Stimulated activated effector memory CD8-positive, alpha-beta T cell treated with anti-CD3 and anti-CD28 coated beads, Interleukin-12 subunit alpha, Interleukin-12 subunit beta, amount 100 ng/mL, for 72 hours (primary cell): Measurements from ENCODE around the gene TCF7.

Experiments used
- ATAC-seq: fragments of 150-1000 bp; cut with Tn5 transposase; 2 replicates; pipeline ENCODE4 v1.10.0; 2021
- DNase-seq, 2 donors: peaks; one replicate each; pipeline ENCODE4 v3.0.0; 2021 to 2022; ENCODE audit warnings: low spot score in 2 of 2
- H3K27ac Mint-ChIP-seq: one replicate; pipeline ENCODE4 v1.8.0; 2022; ENCODE audit warnings: mild to moderate bottlenecking, mixed read lengths
- H3K36me3 Mint-ChIP-seq: one replicate; pipeline ENCODE4 v1.8.0; 2022; ENCODE audit warnings: mild to moderate bottlenecking, mixed read lengths
- H3K4me1 Mint-ChIP-seq: one replicate; pipeline ENCODE4 v1.8.0; 2022; ENCODE audit warnings: mixed read lengths
- H3K4me3 Mint-ChIP-seq: one replicate; pipeline ENCODE4 v1.8.0; 2022; ENCODE audit warnings: mild to moderate bottlenecking, mixed read lengths
- H3K9me3 Mint-ChIP-seq: one replicate; pipeline ENCODE4 v1.8.0; 2022; ENCODE audit warnings: mixed read lengths

The TCF7 gene

DNA sequence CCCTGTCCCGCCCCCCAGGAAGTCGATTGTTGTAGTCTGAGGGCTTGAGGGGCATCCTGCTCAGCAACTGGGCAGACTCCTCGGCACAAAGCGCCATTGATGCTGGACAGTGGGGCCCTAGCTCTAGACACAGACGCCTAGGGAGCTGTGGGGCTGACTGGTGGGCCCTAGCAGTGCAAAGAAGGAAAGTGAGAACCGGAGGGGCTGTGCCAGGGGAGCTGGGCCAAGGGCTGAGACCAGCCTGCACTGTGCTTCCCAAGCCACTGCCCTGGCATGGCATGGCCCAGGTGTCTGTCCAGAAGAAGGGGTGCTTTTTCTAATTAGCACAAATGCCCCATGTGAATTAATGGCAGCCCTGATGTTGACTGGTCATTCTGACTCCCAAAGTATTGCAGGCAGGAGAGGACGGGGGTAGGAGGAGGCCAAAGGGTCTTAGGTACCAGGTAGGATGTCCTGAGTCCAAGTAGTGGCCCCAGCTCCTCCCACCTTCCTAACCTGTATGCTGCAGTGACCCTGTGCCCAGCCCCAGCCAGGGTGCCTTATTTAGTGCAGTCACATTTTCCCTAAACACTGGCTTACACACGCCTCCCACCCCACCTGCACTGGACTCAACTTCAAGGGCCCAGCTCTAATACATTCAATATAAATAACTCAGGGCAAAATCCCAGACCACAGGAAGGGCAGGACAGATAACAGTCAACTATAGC lies 15.9 kb downstream of the TCF7 start:
- H3K4me3 Mint-ChIP-seq = peak overlapping the region; percentile 3
- no peaks in the 10 kb centered on the region for H3K9me3 Mint-ChIP-seq
- DNase-seq = no peak
- peaks cover 97% of the 10 kb centered on the region for H3K4me1 Mint-ChIP-seq
- ATAC-seq = no peak
- peaks cover 37% of the 10 kb centered on the region for H3K36me3 Mint-ChIP-seq
- peak overlapping the region; percentile 43 for H3K27ac Mint-ChIP-seq

DNA sequence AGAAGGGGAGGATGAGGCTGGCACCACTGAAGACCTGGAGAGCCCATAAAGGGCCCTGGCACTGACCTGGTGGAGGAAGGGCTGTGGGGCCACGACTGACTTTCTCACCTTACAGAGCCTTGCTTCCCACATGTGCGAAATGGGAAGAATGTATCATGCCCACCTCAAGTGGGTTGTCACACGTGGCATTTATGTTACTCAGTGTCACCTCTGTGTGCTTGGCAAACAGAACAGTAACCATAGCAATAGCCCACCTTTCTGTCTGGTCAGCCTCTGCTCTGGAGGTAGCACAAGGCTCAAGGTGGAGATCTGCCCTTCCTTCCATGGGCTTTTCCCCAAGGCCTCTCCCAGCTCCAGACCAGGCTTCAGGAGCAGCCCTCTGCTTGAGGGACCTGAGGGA lies 16.7 kb downstream of the TCF7 start:
- peaks cover 97% of the 10 kb centered on the region for H3K4me1 Mint-ChIP-seq
- no peak for DNase-seq
- peak; percentile 68 for ATAC-seq
- peak overlapping the region; percentile 3 for H3K4me3 Mint-ChIP-seq
- H3K27ac Mint-ChIP-seq = peak overlapping the region; percentile 89
- H3K9me3 Mint-ChIP-seq = no peaks in the 10 kb centered on the region
- peaks cover 44% of the 10 kb centered on the region for H3K36me3 Mint-ChIP-seq

DNA sequence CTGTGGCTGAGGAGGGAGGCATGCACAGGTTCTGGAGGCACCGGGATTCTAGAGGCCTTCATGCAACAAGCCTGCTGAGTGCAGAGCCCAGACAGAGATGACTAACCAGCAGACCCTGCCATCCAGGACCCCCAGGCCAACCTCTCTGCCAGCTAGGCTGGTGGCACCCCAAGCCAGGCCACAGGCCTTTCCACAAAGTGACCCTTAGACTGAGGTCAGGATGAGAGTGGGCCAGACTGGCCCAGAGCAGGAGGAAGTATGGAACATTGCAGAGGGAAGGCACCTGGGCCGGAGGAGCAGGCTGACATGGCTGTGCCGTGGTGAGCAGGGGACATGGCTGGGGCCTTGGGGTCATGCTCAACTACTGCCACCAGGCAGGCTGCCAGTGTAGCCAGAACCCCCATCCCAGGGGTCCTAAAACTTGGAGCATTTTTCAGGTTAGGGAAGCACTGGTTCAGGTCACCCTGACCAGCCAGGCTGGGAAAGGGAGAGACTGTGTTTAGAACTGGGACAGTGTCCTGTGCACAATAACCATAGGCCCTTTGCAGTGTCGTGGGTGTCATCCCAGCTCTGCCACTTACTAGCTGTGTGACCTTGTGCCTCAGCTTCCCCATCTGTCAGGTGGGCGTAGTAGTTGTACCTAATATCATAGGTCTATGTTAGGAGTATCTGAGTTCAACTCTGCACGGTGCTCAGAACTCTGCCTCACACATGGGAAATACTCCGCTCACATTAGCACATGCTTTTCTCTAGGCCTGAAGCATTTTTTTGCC lies 17.3 kb downstream of the TCF7 start:
- peak overlapping the region; percentile 89 for H3K27ac Mint-ChIP-seq
- DNase-seq = no peak
- H3K9me3 Mint-ChIP-seq = no peaks in the 10 kb centered on the region
- peak; percentile 17 for ATAC-seq
- peak overlapping the region; percentile 51 for H3K4me3 Mint-ChIP-seq
- peaks cover 98% of the 10 kb centered on the region for H3K4me1 Mint-ChIP-seq
- H3K36me3 Mint-ChIP-seq = peaks cover 48% of the 10 kb centered on the region

- peak overlapping the region; percentile 89 for H3K27ac Mint-ChIP-seq
- peak in 1 of 2 donors; percentile 51 for DNase-seq
- H3K4me1 Mint-ChIP-seq = peaks cover 97% of the 10 kb centered on the region
- H3K9me3 Mint-ChIP-seq = no peaks in the 10 kb centered on the region
- H3K4me3 Mint-ChIP-seq = peak overlapping the region; percentile 51
- peak; percentile 80 for ATAC-seq
- H3K36me3 Mint-ChIP-seq = peaks cover 56% of the 10 kb centered on the region
These were observed 18.1 kb downstream of the TCF7 start for GRCh38 chr5:134132372-134133187.

- Mint-ChIP-seq H3K36me3 (peaks cover 56% of the 10 kb centered on the region), H3K9me3 (no peaks in the 10 kb centered on the region), H3K27ac (peak overlapping the region; percentile 89), H3K4me3 (peak overlapping the region; percentile 51), H3K4me1 (peaks cover 97% of the 10 kb centered on the region)
- DNase-seq (no peak), ATAC-seq (peak; percentile 14)
These were observed 18.9 kb downstream of the TCF7 start for GRCh38 chr5:134133188-134133994.

- peaks cover 97% of the 10 kb centered on the region for H3K4me1 Mint-ChIP-seq
- DNase-seq = no peak
These were observed 19.6 kb downstream of the TCF7 start for GRCh38 chr5:134133995-134134541.

GRCh38 chr5:134135091-134135655 lies 20.7 kb downstream of the TCF7 start:
- H3K4me3 Mint-ChIP-seq = no peak overlapping the region

More at GRCh38 chr5:134133995-134134541, 19.6 kb downstream of the TCF7 start:
- ATAC-seq = no peak
- Mint-ChIP-seq H3K36me3 (peaks cover 49% of the 10 kb centered on the region), H3K4me3 (no peak overlapping the region), H3K27ac (no peak overlapping the region), H3K9me3 (no peaks in the 10 kb centered on the region)

GRCh38 chr5:134136221-134136631 lies 21.7 kb downstream of the TCF7 start:
- H3K9me3 Mint-ChIP-seq = no peaks in the 10 kb centered on the region
- H3K4me1 Mint-ChIP-seq = peaks cover 97% of the 10 kb centered on the region
- no peak for DNase-seq
- no peak for ATAC-seq
- no peak overlapping the region for H3K27ac Mint-ChIP-seq
- H3K36me3 Mint-ChIP-seq = peaks cover 64% of the 10 kb centered on the region
- H3K4me3 Mint-ChIP-seq = no peak overlapping the region

More at GRCh38 chr5:134135091-134135655, 20.7 kb downstream of the TCF7 start:
- Mint-ChIP-seq H3K4me1 (peaks cover 97% of the 10 kb centered on the region), H3K36me3 (peaks cover 53% of the 10 kb centered on the region), H3K9me3 (no peaks in the 10 kb centered on the region), H3K27ac (no peak overlapping the region)
- DNase-seq = no peak
- no peak for ATAC-seq

DNA sequence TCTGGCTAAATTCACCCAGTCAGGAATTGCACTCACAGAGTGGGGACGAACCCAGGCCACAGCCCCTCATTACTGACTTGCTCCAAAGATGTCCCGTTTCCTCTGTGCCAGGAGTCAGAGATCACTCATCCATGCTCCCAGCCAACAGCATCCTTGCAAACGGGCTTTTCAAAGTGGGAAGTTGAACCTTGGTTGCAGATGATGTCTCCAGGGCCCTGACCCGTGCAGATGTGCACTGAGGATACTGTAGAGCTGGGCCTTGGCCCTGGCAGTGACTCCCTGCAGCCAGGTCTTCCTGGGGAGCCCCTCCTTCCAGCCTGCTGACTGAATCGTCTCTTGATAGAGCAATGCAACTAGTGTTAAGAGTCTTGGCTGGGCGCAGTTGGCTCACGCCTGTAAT lies 22.3 kb downstream of the TCF7 start:
- Mint-ChIP-seq H3K4me3 (no peak overlapping the region), H3K36me3 (peaks cover 69% of the 10 kb centered on the region), H3K27ac (no peak overlapping the region), H3K9me3 (no peaks in the 10 kb centered on the region), H3K4me1 (peaks cover 97% of the 10 kb centered on the region)
- no peak for ATAC-seq
- peak in 1 of 2 donors; percentile 45 for DNase-seq

GRCh38 chr5:134138416-134139376 lies 24.2 kb downstream of the TCF7 start:
- peak; percentile 58 to 88 for DNase-seq
- Mint-ChIP-seq H3K4me3 (no peak overlapping the region), H3K4me1 (peaks cover 79% of the 10 kb centered on the region), H3K36me3 (peaks cover 73% of the 10 kb centered on the region), H3K27ac (no peak overlapping the region), H3K9me3 (no peaks in the 10 kb centered on the region)
- peak; percentile 93 for ATAC-seq

DNA sequence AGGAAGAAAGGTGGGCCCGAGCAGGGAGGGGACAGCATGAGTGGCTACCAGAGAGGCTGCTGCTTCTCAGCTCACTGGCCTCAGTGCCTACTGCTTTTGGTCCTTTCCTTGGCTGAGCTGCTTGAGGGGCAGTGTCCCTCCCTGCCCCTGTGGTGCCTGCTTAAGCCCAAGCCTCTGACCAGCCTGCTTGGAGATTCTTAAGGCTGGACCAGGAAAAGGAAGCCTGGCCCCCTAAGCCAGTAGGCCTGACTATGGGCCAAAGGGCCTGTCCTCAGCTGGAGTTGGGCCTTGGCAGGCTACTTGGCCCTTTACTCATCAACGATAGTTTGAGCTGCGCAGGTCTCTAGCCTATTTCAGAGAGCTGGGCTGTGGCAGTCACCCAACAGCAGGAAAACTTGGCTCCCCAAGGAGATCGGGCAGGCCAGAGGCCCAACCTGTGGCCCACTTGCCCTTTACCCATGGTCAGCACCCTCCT lies 24.9 kb downstream of the TCF7 start:
- no peak overlapping the region for H3K27ac Mint-ChIP-seq
- H3K9me3 Mint-ChIP-seq = no peaks in the 10 kb centered on the region
- H3K4me3 Mint-ChIP-seq = no peak overlapping the region
- peaks cover 74% of the 10 kb centered on the region for H3K4me1 Mint-ChIP-seq
- H3K36me3 Mint-ChIP-seq = peaks cover 66% of the 10 kb centered on the region
- ATAC-seq (no peak), DNase-seq (peak in 1 of 2 donors; percentile 1)

DNA sequence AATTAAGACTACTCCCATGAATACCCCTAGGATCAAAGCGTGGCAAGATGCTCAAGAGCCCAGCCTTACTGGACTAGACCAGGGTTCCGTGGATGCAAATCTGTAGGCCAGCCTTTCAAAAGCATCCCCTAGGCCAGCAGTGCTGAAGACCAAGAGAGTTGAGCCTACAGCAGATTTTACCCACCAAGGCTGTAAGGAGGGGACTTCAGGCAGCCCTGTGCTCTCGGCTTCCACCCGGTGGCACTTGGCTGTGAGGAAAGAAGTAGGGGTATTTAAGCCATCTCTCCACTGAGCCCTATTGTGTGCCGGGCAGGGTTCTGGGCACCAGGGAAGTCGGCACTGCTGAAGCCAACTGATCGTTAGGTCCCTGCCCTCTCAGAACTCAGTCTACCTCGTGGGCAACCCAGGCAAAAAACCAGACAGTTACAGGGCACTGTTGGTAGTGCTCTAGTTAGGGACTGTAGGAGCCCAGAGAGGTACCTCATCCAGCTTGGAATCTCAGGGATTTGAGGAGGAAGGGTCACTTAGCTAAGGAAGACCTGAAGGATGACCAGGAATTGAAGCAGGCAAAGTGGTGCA lies 25.5 kb downstream of the TCF7 start:
- Mint-ChIP-seq H3K9me3 (no peaks in the 10 kb centered on the region), H3K27ac (no peak overlapping the region), H3K4me3 (no peak overlapping the region), H3K4me1 (peaks cover 74% of the 10 kb centered on the region), H3K36me3 (peaks cover 65% of the 10 kb centered on the region)
- ATAC-seq (no peak), DNase-seq (peak in 1 of 2 donors; percentile 1)
